K562 (cell line): ENCODE results near the gene C2orf76.

Experiments used
- CEBPB ChIP-seq: fragments of 450-650 bp; IDR thresholded peaks from 2 replicates; pipeline ENCODE4 v1.6.1; 2016; ENCODE audit warnings: missing genetic modification characterization, missing compliant biosample characterization
- CTCF ChIP-seq, 3 experiments: IDR thresholded peaks in 2 of 3; conservative IDR thresholded peaks in 1 of 3; 2 replicates each; pipeline ENCODE4 v1.5.1; 2011 to 2012; ENCODE audit warnings: low read length in 3 of 3, mild to moderate bottlenecking in 3 of 3, control low read depth in 2 of 3, improper control_type of control experiment in 1 of 3, inconsistent platforms in 1 of 3, low read depth in 1 of 3, mixed read lengths in 1 of 3, moderate library complexity in 1 of 3; ENCODE audit not compliant: insufficient read depth in 2 of 3
- MAZ ChIP-seq, 2 experiments: fragments of 450-650 bp in 1 of 2; sonication (generic) in 1 of 2; formaldehyde crosslinking; IDR thresholded peaks in 1 of 2; conservative IDR thresholded peaks in 1 of 2; 2 replicates each; pipeline versions ENCODE4 v1.4.0 to v1.5.0; 2020; ENCODE audit warnings: mild to moderate bottlenecking in 1 of 2, missing genetic modification reagents in 1 of 2
- MCM2 ChIP-seq: fragments of 450-650 bp; IDR thresholded peaks from 2 replicates; pipeline ENCODE4 v1.6.1; 2017; ENCODE audit warnings: low read depth, mild to moderate bottlenecking
- POLR2A ChIP-seq: fragments of 450-650 bp; conservative IDR thresholded peaks from 2 replicates; pipeline ENCODE4 v1.6.1; 2016
- RBM14 ChIP-seq: fragments of 200-400 bp; formaldehyde crosslinking; IDR thresholded peaks from 2 replicates; pipeline ENCODE4 v1.6.1; 2018; ENCODE audit warnings: low read depth, mild to moderate bottlenecking, low read length, moderate library complexity, borderline replicate concordance; ENCODE audit not compliant: insufficient read depth
- SMARCA4 ChIP-seq: fragments of 450-650 bp; IDR thresholded peaks from 2 replicates; pipeline ENCODE4 v1.6.1; 2016
- UBTF ChIP-seq, 2 experiments: IDR thresholded peaks; 2 replicates each; pipeline ENCODE4 v1.6.1; 2012; ENCODE audit warnings: improper control_type of control experiment in 2 of 2, low read depth in 2 of 2, low read length in 2 of 2, borderline replicate concordance in 1 of 2
- ZNF431 ChIP-seq: sonication (generic); formaldehyde crosslinking; IDR thresholded peaks from 2 replicates; pipeline ENCODE4 v1.8.0; 2022; ENCODE audit warnings: mild to moderate bottlenecking, missing genetic modification reagents

- TF ChIP-seq MAZ (CRISPR knock-in tag; conservative IDR thresholded peaks at IDR 0.05 in 1 of 2, IDR thresholded peaks at IDR 0.05 in 1 of 2), result no peak
- no peak for TF ChIP-seq MCM2
- no peak for TF ChIP-seq ZNF431 (CRISPR knock-in tag)
- no peak for TF ChIP-seq CEBPB
- TF ChIP-seq RBM14, result no peak
- TF ChIP-seq SMARCA4, result no peak
- TF ChIP-seq POLR2A, result no peak
- TF ChIP-seq CTCF (IDR thresholded peaks at IDR 0.05 in 2 of 3, conservative IDR thresholded peaks at IDR 0.05 in 1 of 3; ENCODE audit: insufficient read depth in 2 of 3, low read depth in 1 of 3, low read length in 3 of 3), result no peak
- no peak for TF ChIP-seq UBTF (IDR thresholded peaks at IDR 0.05; ENCODE audit: borderline replicate concordance in 1 of 2, low read depth in 2 of 2, low read length in 2 of 2)
Measured at GRCh38 chr2:119337749-119338148, 28.9 kb downstream of the C2orf76 start.
